Keratinocyte (primary cell): Measurements from ENCODE around the gene NOD2.

Experiments
- EZH2 ChIP-seq: IDR thresholded peaks from one replicate; pipeline ENCODE4 v1.6.1; 2012; ENCODE audit warnings: inconsistent platforms, mild to moderate bottlenecking, low read length, moderate library complexity
- TF ChIP-seq, protein P1 (sequence below), 3 experiments: IDR thresholded peaks in 1 of 3; conservative IDR thresholded peaks in 1 of 3; optimal IDR thresholded peaks in 1 of 3; 2 replicates in 2 of 3; 3 replicates in 1 of 3; pipeline versions ENCODE3 to v1.5.1; 2011; ENCODE audit warnings: low read length in 3 of 3, mild to moderate bottlenecking in 3 of 3, moderate library complexity in 2 of 3, control low read depth in 1 of 3, inconsistent platforms in 1 of 3; ENCODE audit not compliant: insufficient read depth in 2 of 3; ENCODE audit errors: extremely low read depth in 1 of 3

DNA sequence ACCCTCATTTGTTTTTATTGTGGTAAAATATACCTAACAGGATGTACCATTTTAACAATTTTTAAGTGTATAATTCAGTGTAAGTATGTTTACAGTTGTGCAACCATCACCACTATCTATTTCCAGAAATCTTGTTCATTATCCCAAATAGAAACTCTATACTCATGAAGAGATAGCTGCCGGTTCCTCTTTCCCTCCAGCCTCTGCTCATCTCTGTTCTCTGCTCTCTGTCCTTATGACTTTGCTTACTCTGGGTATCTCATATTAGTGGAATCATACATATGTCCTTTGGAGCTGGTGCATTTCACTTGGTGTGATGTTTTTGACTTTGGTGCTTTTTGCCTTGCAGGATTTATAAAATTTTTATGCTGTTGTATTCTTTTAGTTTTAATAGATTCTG, 67.9 kb downstream of the NOD2 start:
- TF ChIP-seq, protein P1, sequence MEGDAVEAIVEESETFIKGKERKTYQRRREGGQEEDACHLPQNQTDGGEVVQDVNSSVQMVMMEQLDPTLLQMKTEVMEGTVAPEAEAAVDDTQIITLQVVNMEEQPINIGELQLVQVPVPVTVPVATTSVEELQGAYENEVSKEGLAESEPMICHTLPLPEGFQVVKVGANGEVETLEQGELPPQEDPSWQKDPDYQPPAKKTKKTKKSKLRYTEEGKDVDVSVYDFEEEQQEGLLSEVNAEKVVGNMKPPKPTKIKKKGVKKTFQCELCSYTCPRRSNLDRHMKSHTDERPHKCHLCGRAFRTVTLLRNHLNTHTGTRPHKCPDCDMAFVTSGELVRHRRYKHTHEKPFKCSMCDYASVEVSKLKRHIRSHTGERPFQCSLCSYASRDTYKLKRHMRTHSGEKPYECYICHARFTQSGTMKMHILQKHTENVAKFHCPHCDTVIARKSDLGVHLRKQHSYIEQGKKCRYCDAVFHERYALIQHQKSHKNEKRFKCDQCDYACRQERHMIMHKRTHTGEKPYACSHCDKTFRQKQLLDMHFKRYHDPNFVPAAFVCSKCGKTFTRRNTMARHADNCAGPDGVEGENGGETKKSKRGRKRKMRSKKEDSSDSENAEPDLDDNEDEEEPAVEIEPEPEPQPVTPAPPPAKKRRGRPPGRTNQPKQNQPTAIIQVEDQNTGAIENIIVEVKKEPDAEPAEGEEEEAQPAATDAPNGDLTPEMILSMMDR (optimal IDR thresholded peaks at IDR 0.05 in 1 of 3, IDR thresholded peaks at IDR 0.05 in 1 of 3, conservative IDR thresholded peaks at IDR 0.05 in 1 of 3; ENCODE audit: extremely low read depth in 1 of 3, insufficient read depth in 2 of 3, low read length in 3 of 3): no peak
- TF ChIP-seq EZH2: no peak
